CD4-positive, alpha-beta T cell (primary cell): Measurements from ENCODE around the gene SYNE3. TPM values are rescaled to one million over a fixed set of nuclear protein-coding genes. Genes with fewer than 3 reads are reported as not detected.

Experiments
- ATAC-seq: fragments of 200-7000 bp; cut with Tn5 transposase; one replicate; pipeline ENCODE4 v1.10.0; 2022; ENCODE audit warnings: mild to moderate bottlenecking; ENCODE audit not compliant: poor library complexity
- CTCF ChIA-PET: fragments of 350-600 bp; sonication (Branson Sonifier 250); formaldehyde crosslinking; loops from one replicate; lab custom pipeline; 2021; ENCODE audit warnings: antibody characterized with exemption, inconsistent platforms; lab: Charles Lee
- POLR2A ChIA-PET: fragments of 350-600 bp; sonication (Branson Sonifier 250); formaldehyde crosslinking; loops from one replicate; lab custom pipeline; 2021; ENCODE audit warnings: antibody characterized with exemption, inconsistent platforms; lab: Charles Lee
- DNase-seq, 14 experiments: peaks; one replicate each; pipeline ENCODE4 v3.0.0-alpha.2; 2013 to 2020; ENCODE audit warnings: mixed read lengths in 2 of 14
- H3K27ac ChIP-seq, 2 donors: one replicate each; pipeline versions ENCODE4 v1.5.1 to v1.7.0; 2013; ENCODE audit warnings: low read length in 2 of 2, low read depth in 1 of 2, mild to moderate bottlenecking in 1 of 2
- H3K27me3 ChIP-seq, 2 experiments: 1 replicate in 1 of 2; 2 replicates in 1 of 2; pipeline versions ENCODE4 v1.6.1 to v1.7.0; 2013; ENCODE audit warnings: low read length in 2 of 2, control low read depth in 1 of 2, mild to moderate bottlenecking in 1 of 2, moderate library complexity in 1 of 2; ENCODE audit not compliant: insufficient read depth in 2 of 2, control insufficient read depth in 1 of 2
- H3K36me3 ChIP-seq: one replicate; pipeline ENCODE4 v1.6.1; 2013; ENCODE audit warnings: low read length, control low read depth; ENCODE audit not compliant: insufficient read depth
- H3K4me1 ChIP-seq: one replicate; pipeline ENCODE4 v1.6.1; 2013; ENCODE audit warnings: low read length, control low read depth; ENCODE audit not compliant: insufficient read depth
- H3K4me3 ChIP-seq: one replicate; pipeline ENCODE4 v1.5.1; 2013; ENCODE audit warnings: mild to moderate bottlenecking, low read length, moderate library complexity
- H3K9me3 ChIP-seq, 2 experiments: 1 replicate in 1 of 2; 2 replicates in 1 of 2; pipeline versions ENCODE4 v1.6.1 to v1.7.0; 2013; ENCODE audit warnings: low read length in 2 of 2, mild to moderate bottlenecking in 2 of 2, control low read depth in 1 of 2, moderate library complexity in 1 of 2; ENCODE audit not compliant: control insufficient read depth in 1 of 2, insufficient read depth in 1 of 2
- H3K27ac Mint-ChIP-seq: one replicate; pipeline ENCODE4 v1.8.0; 2020; ENCODE audit warnings: mixed read lengths
- H3K27me3 Mint-ChIP-seq: one replicate; pipeline ENCODE4 v1.8.0; 2021; ENCODE audit warnings: mixed read lengths
- H3K36me3 Mint-ChIP-seq: one replicate; pipeline ENCODE4 v1.8.0; 2021; ENCODE audit warnings: low read depth, mixed read lengths
- H3K4me1 Mint-ChIP-seq: one replicate; pipeline ENCODE4 v1.8.0; 2021; ENCODE audit warnings: low read depth, mixed read lengths
- H3K4me3 Mint-ChIP-seq: one replicate; pipeline ENCODE4 v1.8.0; 2020; ENCODE audit warnings: mild to moderate bottlenecking, mixed read lengths
- H3K9me3 Mint-ChIP-seq: one replicate; pipeline ENCODE4 v1.8.0; 2020; ENCODE audit warnings: mixed read lengths
- CTCF ChIP-seq: fragments of 200-600 bp; IDR thresholded peaks from one replicate; pipeline ENCODE4 v1.8.0; 2022; ENCODE audit warnings: antibody characterized with exemption, mild to moderate bottlenecking
- intact Hi-C, 2 experiments: fragments of 100-400 bp; cut with DNase I in 1 of 2; cut with micrococcal nuclease in 1 of 2; formaldehyde crosslinking; loops; one replicate each; pipeline versions ENCODE4 v1.15.1 to v1.9.0; 2023 to 2025; cut with DNase I, micrococcal nuclease
- total RNA-seq, 174 experiments: library from RNA in 2 of 174; stranded (reverse) in 2 of 174; gene quantifications; one replicate each; pipeline ENCODE4 v1.2.3 and lab custom pipeline; 2021 to 2026

Gene SYNE3
- total RNA-seq, 2 experiments from 2014 or later = 29.4 to 31.4 TPM

- no peaks in the 10 kb centered on the region for H3K36me3 Mint-ChIP-seq
- DNase-seq = no peak
- CTCF ChIA-PET = interaction anchor here (2.4 kb wide), 1 partner anchor 73 kb away, joined by 9 read pairs; no protein-coding TSS in a partner anchor
- peak overlapping the region; percentile 89 for H3K27ac Mint-ChIP-seq
- Histone ChIP-seq H3K4me1 (peaks cover 53% of the 10 kb centered on the region), H3K9me3 (no peaks in the 10 kb centered on the region), H3K36me3 (peaks cover 8% of the 10 kb centered on the region), H3K4me3 (no peak overlapping the region), H3K27ac (no peak overlapping the region), H3K27me3 (no peaks in the 10 kb centered on the region)
- ATAC-seq = no peak
- no peak overlapping the region for H3K4me3 Mint-ChIP-seq
- TF ChIP-seq CTCF = no peak
- intact Hi-C loops = loop anchor here (2.0 to 10.0 kb wide), 2 partner anchors 63 to 839 kb away; partner anchors contain the start of genes ATG2B (in 1 of the 2) and GSKIP (in 1 of the 2)
- H3K27me3 Mint-ChIP-seq = no peaks in the 10 kb centered on the region
- POLR2A ChIA-PET = interaction anchor here (1.2 to 4.3 kb wide), 5 partner anchors 9 to 74 kb away, joined by 4 to 45 read pairs (median 18); partner anchors contain the start of genes GLRX5 and SYNE3
- no peaks in the 10 kb centered on the region for H3K9me3 Mint-ChIP-seq
- H3K4me1 Mint-ChIP-seq = peaks cover 60% of the 10 kb centered on the region
These were observed 9.5 kb upstream of the SYNE3 start for GRCh38 chr14:95525999-95526398.

GRCh38 chr14:95524706-95525512 lies 8.5 kb upstream of the SYNE3 start:
- no peak for ATAC-seq
- intact Hi-C loops = loop anchor here (1.0 to 10.0 kb wide), 2 partner anchors 9 to 840 kb away; partner anchors contain the start of genes ATG2B (in 1 of the 2) and GSKIP (in 1 of the 2)
- H3K27ac ChIP-seq = peak overlapping the region; percentile 59 to 79
- no peak for DNase-seq
- no peak overlapping the region for H3K4me3 ChIP-seq
- no peaks in the 10 kb centered on the region for H3K9me3 ChIP-seq
- H3K4me3 Mint-ChIP-seq = peak overlapping the region; percentile 18
- H3K27ac Mint-ChIP-seq = peak overlapping the region; percentile 89
- H3K4me1 Mint-ChIP-seq = peaks cover 67% of the 10 kb centered on the region
- POLR2A ChIA-PET = interaction anchor here (2.7 to 7.7 kb wide), 4 partner anchors 10 to 83 kb away, joined by 11 to 102 read pairs (median 32); partner anchors contain the start of genes GLRX5 and SYNE3
- H3K27me3 Mint-ChIP-seq = no peaks in the 10 kb centered on the region
- H3K36me3 ChIP-seq = no peaks in the 10 kb centered on the region
- H3K27me3 ChIP-seq = no peaks in the 10 kb centered on the region
- peaks cover 62% of the 10 kb centered on the region for H3K4me1 ChIP-seq
- CTCF ChIA-PET = interaction anchor here (1.5 kb wide), 1 partner anchor 44 kb away, joined by 3 read pairs; no protein-coding TSS in a partner anchor
- H3K36me3 Mint-ChIP-seq = no peaks in the 10 kb centered on the region
- no peaks in the 10 kb centered on the region for H3K9me3 Mint-ChIP-seq
- no peak for TF ChIP-seq CTCF

GRCh38 chr14:95523815-95524448 lies 7.5 kb upstream of the SYNE3 start:
- ChIA-PET CTCF (interaction anchor here (1.1 to 4.7 kb wide), 5 partner anchors 11 to 82 kb away, joined by 3 to 18 read pairs (median 4); partner anchors contain the start of gene GLRX5), POLR2A (interaction anchor here (0.8 to 7.7 kb wide), 15 partner anchors 7 to 82 kb away, joined by 3 to 102 read pairs (median 4); partner anchors contain the start of genes GLRX5 and SYNE3)
- peaks cover 72% of the 10 kb centered on the region for H3K4me1 ChIP-seq
- no peaks in the 10 kb centered on the region for H3K36me3 ChIP-seq
- intact Hi-C loops = loop anchor here (1.0 to 10.0 kb wide), 2 partner anchors 10 to 841 kb away; partner anchors contain the start of genes ATG2B (in 1 of the 2) and GSKIP (in 1 of the 2)
- Mint-ChIP-seq H3K27ac (peak overlapping the region; percentile 89), H3K4me1 (peaks cover 76% of the 10 kb centered on the region), H3K9me3 (no peaks in the 10 kb centered on the region), H3K36me3 (no peaks in the 10 kb centered on the region), H3K4me3 (peak overlapping the region; percentile 72), H3K27me3 (no peaks in the 10 kb centered on the region)
- H3K9me3 ChIP-seq = no peaks in the 10 kb centered on the region
- peak; percentile 74 for ATAC-seq
- H3K27me3 ChIP-seq = no peaks in the 10 kb centered on the region
- H3K27ac ChIP-seq = peak overlapping the region; percentile 59 to 79
- peak; percentile 42 for TF ChIP-seq CTCF
- H3K4me3 ChIP-seq = peak overlapping the region; percentile 39
- DNase-seq = peak in 9 of 14 experiments; percentile 29 to 79 (median 44)
